Motor neuron (in vitro differentiated cells): ENCODE measurements around the gene CIRBP. TPM values are rescaled to one million over a fixed set of nuclear protein-coding genes. Genes with fewer than 3 reads are reported as not detected.
A peak's percentile ranks its signal among the peaks of the same experiment; 100 is the strongest.

Source experiments
- ATAC-seq, 8 experiments: fragments of 200-7000 bp; cut with Tn5 transposase; replicated peaks in 6 of 8; 2 replicates each; pipeline ENCODE4 v1.8.0; 2021; ENCODE audit warnings: mild to moderate bottlenecking in 8 of 8, moderate library complexity in 8 of 8
- H3K27ac ChIP-seq, 2 donors: fragments of 250-450 bp; sonication (Bioruptor Pico); 2 replicates each; pipeline ENCODE4 v1.9.0; 2021; ENCODE audit warnings: antibody characterized with exemption in 2 of 2, mild to moderate bottlenecking in 2 of 2, moderate library complexity in 1 of 2
- H3K4me1 ChIP-seq, 2 donors: fragments of 250-450 bp; sonication (Bioruptor Pico); replicated peaks in 1 of 2; 2 replicates each; pipeline ENCODE4 v1.6.1; 2021; ENCODE audit warnings: antibody characterized with exemption in 2 of 2, mild to moderate bottlenecking in 2 of 2, moderate library complexity in 1 of 2
- H3K4me3 ChIP-seq, 5 donors: fragments of 250-450 bp; sonication (Bioruptor Pico); 2 replicates each; pipeline ENCODE4 v1.9.0; 2021; ENCODE audit warnings: antibody characterized with exemption in 5 of 5, mild to moderate bottlenecking in 5 of 5, moderate library complexity in 4 of 5
- WGBS, 10 experiments: fragments of 450-650 bp; shearing (Covaris generic); methylation state at CpG; one replicate each; pipeline ENCODE4 v1.0.0; 2022; 5-methylcytosine and 5-hydroxymethylcytosine counted together
- in situ Hi-C, 9 experiments: fragments of 400-800 bp; cut with MboI; loops; one replicate each; pipeline ENCODE4 v1.15.0; 2021; ENCODE audit warnings: low sequenced_read_pairs in 9 of 9, low pct_unique_long_range_greater_than_20kb in 2 of 9; ENCODE audit not compliant: unreplicated experiment in 9 of 9
- total RNA-seq, 8 experiments: library from RNA; unstranded; fragments of 300-600 nt; gene quantifications; 2 replicates each; pipeline versions ENCODE4 v1.2.3 to v1.2.4, GENCODE V29; 2022

CIRBP gene
- total RNA-seq, 8 experiments from 2014 or later, result 354 to 1,038 (median 830) TPM

- Histone ChIP-seq H3K4me3 (no peak overlapping the region), H3K27ac (no peak overlapping the region), H3K4me1 (peaks cover 36 to 49% of the 10 kb centered on the region in 2 donors)
- WGBS, 10 experiments, result 46% methylated on average over 3 of the region's 8 CpGs; no CpG with 5 or more reads in 9 of the 10 experiments
- no peak for ATAC-seq
- in situ Hi-C loops, result no loop called here
Observed at GRCh38 chr19:1258163-1258492, 11.0 kb upstream of the CIRBP start.

GRCh38 chr19:1258707-1259205 lies 10.4 kb upstream of the CIRBP start:
- 4 to 100% (median 50%) methylated on average over 1 to 9 of the region's 15 CpGs for WGBS, 10 experiments
- in situ Hi-C loops, result no loop called here
- H3K27ac ChIP-seq, result peak overlapping the region; percentile 46 to 77
- ATAC-seq, result no peak
- peaks cover 31 to 45% of the 10 kb centered on the region in 2 donors for H3K4me1 ChIP-seq
- H3K4me3 ChIP-seq, result no peak overlapping the region

- in situ Hi-C loops, result no loop called here
- Histone ChIP-seq H3K27ac (peak overlapping the region; percentile 46 to 77), H3K4me3 (no peak overlapping the region), H3K4me1 (peaks cover 31 to 44% of the 10 kb centered on the region in 2 donors)
- ATAC-seq, result peak in 3 of 8 experiments; percentile 5 to 9 (median 7)
- 13 to 83% (median 20%) methylated on average over 1 to 3 of the region's 17 CpGs; no CpG with 5 or more reads in 7 of the 10 experiments for WGBS, 10 experiments
Observed at GRCh38 chr19:1259206-1259875, 9.8 kb upstream of the CIRBP start.

- H3K4me3 ChIP-seq, result peak overlapping the region; percentile 4 to 15 (median 7)
- H3K4me1 ChIP-seq, result peaks cover 39 to 51% of the 10 kb centered on the region in 2 donors
- ATAC-seq, result peak in 7 of 8 experiments; percentile 2 to 28 (median 15)
- WGBS, 10 experiments, result 33 to 100% methylated on average over 1 of the region's 33 CpGs; no CpG with 5 or more reads in 8 of the 10 experiments
- in situ Hi-C loops, result no loop called here
- H3K27ac ChIP-seq, result peak overlapping the region; percentile 51 to 80
Observed at GRCh38 chr19:1259876-1260748, 9.0 kb upstream of the CIRBP start.

- in situ Hi-C loops, result no loop called here
- Histone ChIP-seq H3K4me1 (peaks cover 47 to 60% of the 10 kb centered on the region in 2 donors), H3K4me3 (peak overlapping the region; percentile 42 to 61 (median 51)), H3K27ac (peak overlapping the region; percentile 81 to 82)
- WGBS, 10 experiments, result 7% methylated on average over 6 of the region's 83 CpGs; no CpG with 5 or more reads in 9 of the 10 experiments
- ATAC-seq, result peak; percentile 9 to 81 (median 75)
Observed at GRCh38 chr19:1260749-1261537, 8.2 kb upstream of the CIRBP start.

GRCh38 chr19:1261538-1261797 lies 7.7 kb upstream of the CIRBP start:
- Histone ChIP-seq H3K4me1 (peaks cover 52 to 64% of the 10 kb centered on the region in 2 donors), H3K27ac (peak overlapping the region; percentile 81 to 82), H3K4me3 (peak overlapping the region; percentile 42 to 61 (median 51))
- WGBS, 10 experiments, result 0 to 29% (median 7%) methylated on average over 1 to 7 of the region's 14 CpGs; no CpG with 5 or more reads in 5 of the 10 experiments
- ATAC-seq, result no peak
- in situ Hi-C loops, result no loop called here

- in situ Hi-C loops, result no loop called here
- peaks cover 52 to 69% of the 10 kb centered on the region in 2 donors for H3K4me1 ChIP-seq
- peak overlapping the region; percentile 81 to 82 for H3K27ac ChIP-seq
- peak overlapping the region; percentile 42 to 61 (median 51) for H3K4me3 ChIP-seq
- WGBS, 10 experiments, result 0 to 83% (median 34%) methylated on average over 1 to 9 of the region's 28 CpGs; no CpG with 5 or more reads in 4 of the 10 experiments
- no peak for ATAC-seq
Observed at GRCh38 chr19:1261798-1262622, 7.1 kb upstream of the CIRBP start.

GRCh38 chr19:1262623-1263123 lies 6.5 kb upstream of the CIRBP start:
- WGBS, 10 experiments, result no CpG with 5 or more reads among the region's 21 CpGs
- H3K27ac ChIP-seq, result peak overlapping the region in 1 of 2 donors; percentile 15
- peak overlapping the region in 2 of 5 donors; percentile 51 to 61 for H3K4me3 ChIP-seq
- peaks cover 59 to 74% of the 10 kb centered on the region in 2 donors for H3K4me1 ChIP-seq
- in situ Hi-C loops, result no loop called here
- no peak for ATAC-seq

GRCh38 chr19:1263188-1263587 lies 5.9 kb upstream of the CIRBP start:
- Histone ChIP-seq H3K4me1 (peaks cover 64 to 75% of the 10 kb centered on the region in 2 donors), H3K4me3 (no peak overlapping the region), H3K27ac (no peak overlapping the region)
- in situ Hi-C loops, result no loop called here
- ATAC-seq, result no peak
- 100% methylated on average over 1 of the region's 5 CpGs; no CpG with 5 or more reads in 9 of the 10 experiments for WGBS, 10 experiments

GRCh38 chr19:1264801-1265614 lies 4.1 kb upstream of the CIRBP start:
- 0 to 80% (median 40%) methylated on average over 1 to 6 of the region's 26 CpGs; no CpG with 5 or more reads in 5 of the 10 experiments for WGBS, 10 experiments
- ATAC-seq, result peak in 7 of 8 experiments; percentile 1 to 20 (median 10)
- in situ Hi-C loops, result no loop called here
- Histone ChIP-seq H3K4me3 (peak overlapping the region in 1 of 5 donors; percentile 46), H3K4me1 (peaks cover 61 to 69% of the 10 kb centered on the region in 2 donors), H3K27ac (peak overlapping the region; percentile 84 to 90)

GRCh38 chr19:1265615-1266128 lies 3.5 kb upstream of the CIRBP start:
- in situ Hi-C loops, result no loop called here
- Histone ChIP-seq H3K4me3 (peak overlapping the region in 4 of 5 donors; percentile 38 to 46 (median 42)), H3K27ac (peak overlapping the region; percentile 84 to 90), H3K4me1 (peaks cover 60 to 68% of the 10 kb centered on the region in 2 donors)
- ATAC-seq, result peak in 7 of 8 experiments; percentile 3 to 31 (median 19)
- 0 to 32% (median 30%) methylated on average over 1 to 7 of the region's 28 CpGs; no CpG with 5 or more reads in 7 of the 10 experiments for WGBS, 10 experiments
